Urinary bladder (tissue), 4 donors: Measurements from ENCODE around the gene TMEM179. TPM values are rescaled to one million over a fixed set of nuclear protein-coding genes. Genes with fewer than 3 reads are reported as not detected.
"Not testable (repeated sequence)": the region's sequence is repeated elsewhere in the genome, so short reads cannot be mapped to it uniquely, and the experiment has no call there.

ENCODE experiments used
- DNase-seq: peaks from one replicate; pipeline ENCODE4 v3.0.0-alpha.2; 2015; ENCODE audit errors: extremely low spot score
- H3K27ac ChIP-seq: one replicate; pipeline ENCODE4 v1.5.1; 2013; ENCODE audit warnings: low read depth, mild to moderate bottlenecking, moderate library complexity
- H3K36me3 ChIP-seq: one replicate; pipeline ENCODE4 v1.6.1; 2013; ENCODE audit warnings: mild to moderate bottlenecking, moderate library complexity; ENCODE audit not compliant: insufficient read depth
- H3K4me1 ChIP-seq: one replicate; pipeline ENCODE4 v1.6.1; 2013; ENCODE audit warnings: mild to moderate bottlenecking, moderate library complexity; ENCODE audit not compliant: insufficient read depth
- H3K4me3 ChIP-seq: one replicate; pipeline ENCODE4 v1.5.1; 2013; ENCODE audit warnings: low read depth, low read length
- WGBS: extraction: QIAGEN DNeasy Blood & Tissue Kit; methylation state at CpG from one replicate; pipeline ENCODE4 v1.1.7; 2013; 5-methylcytosine and 5-hydroxymethylcytosine counted together
- polyA plus RNA-seq: library from polyadenylated mRNA; stranded (reverse); fragments of 200-250 nt; gene quantifications from one replicate; pipeline ENCODE4 v1.2.3, GENCODE V29; 2013
- total RNA-seq: library from RNA; depleted of rRNA; stranded (reverse); fragments of >200 nt; gene quantifications from one replicate; pipeline ENCODE4 v1.2.3, GENCODE V29; 2014
- donor health status: healthy with polysubstance abuse.
- donor health status: healthy.

TMEM179 gene
- total and polyA plus RNA-seq, 2 donors = 1.9 to 3.0 TPM

- H3K36me3 ChIP-seq = no peaks in the 10 kb centered on the region
- H3K27ac ChIP-seq = no peak overlapping the region
- DNase-seq = no peak
- no peak overlapping the region for H3K4me3 ChIP-seq
- H3K4me1 ChIP-seq = no peaks in the 10 kb centered on the region
- WGBS = 60% methylated on average over 20 of the region's 20 CpGs
These were observed 22.6 kb downstream of the TMEM179 start for GRCh38 chr14:104582005-104582404.

- Histone ChIP-seq H3K36me3 (no peaks in the 10 kb centered on the region), H3K27ac (no peak overlapping the region), H3K4me3 (no peak overlapping the region), H3K4me1 (no peaks in the 10 kb centered on the region)
- DNase-seq = no peak
- WGBS = 72% methylated on average over 9 of the region's 9 CpGs
These were observed 23.1 kb downstream of the TMEM179 start for GRCh38 chr14:104581521-104581920.

GRCh38 chr14:104580961-104581360, 23.6 kb downstream of the TMEM179 start:
- Histone ChIP-seq H3K4me3 (no peak overlapping the region), H3K36me3 (no peaks in the 10 kb centered on the region), H3K27ac (no peak overlapping the region), H3K4me1 (no peaks in the 10 kb centered on the region)
- DNase-seq = no peak
- 46% methylated on average over 9 of the region's 9 CpGs for WGBS

DNA sequence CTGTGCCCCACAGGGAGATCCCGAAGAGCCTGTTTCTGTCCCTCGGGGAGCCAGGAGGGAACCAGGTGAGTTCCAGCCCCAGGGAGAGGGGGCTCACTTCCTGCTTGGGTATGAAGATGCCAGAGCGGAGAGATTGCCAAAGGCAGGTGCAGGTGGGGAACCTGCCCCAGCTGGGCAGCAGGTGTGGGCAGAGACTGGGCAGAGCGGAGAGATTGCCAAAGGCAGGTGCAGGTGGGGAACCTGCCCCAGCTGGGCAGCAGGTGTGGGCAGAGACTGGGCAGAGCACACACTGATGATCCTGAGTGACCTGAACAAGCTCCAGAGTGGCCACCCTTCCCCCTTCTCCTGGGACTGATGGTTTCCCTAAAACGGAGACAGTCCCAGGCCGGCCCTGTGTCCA, 24.6 kb downstream of the TMEM179 start:
- H3K36me3 ChIP-seq, H3K4me3 ChIP-seq, H3K27ac ChIP-seq, H3K4me1 ChIP-seq, DNase-seq: not testable (repeated sequence)
- WGBS = 84% methylated on average over 6 of the region's 6 CpGs

DNA sequence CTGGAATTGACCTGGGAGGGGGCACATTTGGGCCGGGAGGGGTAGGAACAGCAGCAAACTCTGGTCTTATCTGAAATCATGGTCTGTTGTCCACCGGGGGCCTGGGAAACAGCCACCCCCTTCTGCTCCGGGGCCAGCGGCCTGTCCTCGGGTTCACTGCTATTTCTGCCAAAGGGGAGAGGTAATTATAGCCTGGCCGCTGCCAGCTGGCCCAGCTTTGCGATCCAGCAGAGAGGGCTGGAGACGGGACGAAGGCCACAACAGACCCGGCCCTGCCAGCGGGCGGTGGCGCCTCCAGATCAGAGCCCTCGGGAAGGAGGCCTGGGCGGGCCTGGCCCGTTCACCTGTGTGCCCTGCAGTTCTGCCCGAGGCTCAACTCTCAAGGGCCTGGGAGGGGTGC, 25.1 kb downstream of the TMEM179 start, which contains the start of gene C14orf180:
C14orf180 (plus strand) TSS at position 258 of the 400 bp plus-strand sequence. CDS start 6,667 bp downstream, outside the sequence.
- no peak for DNase-seq
- Histone ChIP-seq H3K4me3 (no peak within 1 kb of the TSS), H3K4me1 (no peaks in the 10 kb centered on the region), H3K36me3 (no peaks in the 10 kb centered on the region), H3K27ac (no peak within 1 kb of the TSS)
- WGBS = 39% methylated on average over 17 of the region's 17 CpGs

DNA sequence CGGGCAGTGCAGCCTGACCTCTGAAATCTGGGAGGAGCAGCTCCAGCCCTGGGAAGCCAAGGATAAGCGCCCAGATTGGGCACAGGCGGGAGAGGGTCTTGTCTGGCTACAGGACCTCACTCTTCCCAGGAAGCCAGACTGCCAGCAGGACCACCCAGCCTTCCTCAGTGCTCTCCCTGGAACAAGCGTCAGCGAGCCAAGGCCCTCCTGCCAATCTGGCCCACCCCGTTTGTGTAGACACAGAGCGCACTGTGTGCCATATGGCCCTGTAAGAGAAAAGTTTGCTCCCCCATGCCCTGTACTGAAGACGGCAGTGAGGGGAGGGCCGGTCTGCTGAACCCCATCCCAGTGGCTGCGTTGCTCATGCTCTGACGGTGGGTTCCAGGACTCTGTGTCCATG, 26.3 kb downstream of the TMEM179 start:
- H3K4me1 ChIP-seq = no peaks in the 10 kb centered on the region

DNA sequence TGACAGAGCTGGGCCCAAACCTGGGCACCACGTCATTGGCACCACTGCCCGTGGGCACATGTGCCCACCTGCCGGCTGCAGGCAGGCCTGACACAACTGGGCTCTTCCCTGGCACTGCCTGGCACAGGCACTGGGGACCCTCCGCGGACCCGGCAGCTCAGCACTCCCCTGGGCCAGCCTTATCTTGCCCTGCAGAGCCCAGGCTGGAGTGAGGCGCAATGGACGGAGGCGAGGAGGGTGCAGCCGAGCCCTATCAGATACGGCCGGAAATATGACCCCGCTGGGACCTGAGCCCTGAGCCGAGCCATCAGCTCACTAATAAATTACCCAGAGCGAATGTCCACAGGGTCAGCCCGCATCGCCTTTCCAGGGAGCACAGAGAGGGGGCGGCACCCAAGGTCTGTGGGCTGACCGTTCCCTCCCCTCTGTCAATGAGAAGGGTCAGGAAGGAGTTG, 26.7 kb downstream of the TMEM179 start:
- H3K4me1 ChIP-seq = no peaks in the 10 kb centered on the region
- no peak overlapping the region for H3K4me3 ChIP-seq
- H3K27ac ChIP-seq = no peak overlapping the region
- no peak for DNase-seq
- H3K36me3 ChIP-seq = no peaks in the 10 kb centered on the region
- 69% methylated on average over 19 of the region's 19 CpGs for WGBS

More for the DNA sequence above, 26.3 kb downstream of the TMEM179 start:
- DNase-seq = no peak
- Histone ChIP-seq H3K27ac (no peak overlapping the region), H3K4me3 (no peak overlapping the region), H3K36me3 (no peaks in the 10 kb centered on the region)
- WGBS = 79% methylated on average over 11 of the region's 11 CpGs

- H3K4me3 ChIP-seq = no peak overlapping the region
- H3K4me1 ChIP-seq = no peaks in the 10 kb centered on the region
- H3K36me3 ChIP-seq = no peaks in the 10 kb centered on the region
- 72% methylated on average over 12 of the region's 12 CpGs for WGBS
- no peak for DNase-seq
- no peak overlapping the region for H3K27ac ChIP-seq
These were observed 27.1 kb downstream of the TMEM179 start for GRCh38 chr14:104577426-104577825.

GRCh38 chr14:104576970-104577332, 27.6 kb downstream of the TMEM179 start:
- H3K4me3 ChIP-seq = no peak overlapping the region
- H3K4me1 ChIP-seq = no peaks in the 10 kb centered on the region
- no peaks in the 10 kb centered on the region for H3K36me3 ChIP-seq
- no peak for DNase-seq
- no peak overlapping the region for H3K27ac ChIP-seq
- WGBS = 43% methylated on average over 9 of the region's 9 CpGs

DNA sequence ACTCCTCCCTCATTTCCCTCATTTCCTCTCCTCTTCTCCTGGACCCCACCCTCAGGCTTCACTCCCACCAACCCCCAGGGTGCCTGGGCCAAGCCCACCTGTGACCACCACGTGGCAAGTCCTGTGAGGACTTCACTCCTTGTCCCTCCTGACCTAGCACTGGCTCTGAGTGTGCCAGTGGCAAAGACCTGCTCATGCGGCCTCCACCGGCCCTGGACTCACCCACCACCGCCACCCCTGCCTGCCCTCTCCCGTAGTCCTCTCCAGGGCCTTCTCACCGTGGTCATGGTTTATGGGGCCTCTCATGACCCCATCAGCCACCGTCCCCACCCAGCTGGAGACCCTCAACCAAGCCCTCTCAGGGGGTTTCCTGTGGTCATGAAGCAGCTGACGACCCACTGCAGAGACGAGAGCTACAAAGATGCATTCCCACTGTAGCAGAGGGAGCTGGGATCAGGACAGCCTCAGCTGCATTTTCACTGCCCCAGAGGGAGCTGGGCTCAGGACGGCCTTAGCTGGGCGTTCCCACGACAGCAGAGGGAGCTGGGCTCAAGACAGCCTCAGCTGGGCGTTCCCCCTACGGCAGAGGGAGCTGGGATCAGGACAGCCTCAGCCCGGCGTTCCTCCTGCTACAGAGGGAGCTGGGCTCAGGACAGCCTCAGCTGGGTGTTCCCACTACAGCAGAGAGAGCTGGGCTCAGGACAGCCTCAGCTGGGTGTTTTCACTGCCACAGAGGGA, 28.2 kb downstream of the TMEM179 start:
- Histone ChIP-seq H3K4me1 (no peaks in the 10 kb centered on the region), H3K4me3 (no peak overlapping the region), H3K36me3 (no peaks in the 10 kb centered on the region), H3K27ac (no peak overlapping the region)
- DNase-seq = no peak
- 58% methylated on average over 16 of the region's 16 CpGs for whole genome bisulfite sequencing

DNA sequence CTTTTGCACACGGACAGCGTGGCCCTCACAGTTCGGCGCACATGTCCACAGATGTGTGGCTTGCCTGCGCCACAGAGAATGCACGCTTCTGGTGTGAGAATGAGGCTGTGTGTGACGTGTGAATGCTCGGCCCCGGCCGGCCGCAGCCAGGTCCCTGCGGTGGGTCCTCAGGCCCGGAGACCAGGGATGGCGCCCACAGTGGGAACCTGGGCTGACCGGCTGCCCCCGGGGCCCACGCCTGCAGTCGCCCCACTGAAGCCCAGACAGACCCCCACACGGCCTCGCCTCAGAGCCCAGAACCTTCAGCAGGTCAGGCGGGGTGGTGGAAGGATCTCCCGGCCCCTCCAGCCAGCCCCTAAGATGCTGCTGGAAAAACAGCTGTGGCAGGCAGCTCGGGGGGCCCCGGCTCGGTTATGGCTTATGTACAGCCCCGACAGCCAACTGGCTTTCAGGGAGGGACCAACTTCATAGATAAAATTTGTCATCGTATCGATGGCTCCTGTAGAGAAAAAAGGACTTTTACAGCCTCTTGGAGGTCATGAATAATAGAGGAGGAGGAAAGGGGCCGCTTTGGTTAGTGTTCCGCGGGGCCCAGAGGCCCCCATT, 29.5 kb downstream of the TMEM179 start:
- DNase-seq = no peak
- H3K4me3 ChIP-seq = no peak overlapping the region
- no peaks in the 10 kb centered on the region for H3K4me1 ChIP-seq
- no peak overlapping the region for H3K27ac ChIP-seq
- 82% methylated on average over 31 of the region's 31 CpGs for WGBS
- H3K36me3 ChIP-seq = no peaks in the 10 kb centered on the region

DNA sequence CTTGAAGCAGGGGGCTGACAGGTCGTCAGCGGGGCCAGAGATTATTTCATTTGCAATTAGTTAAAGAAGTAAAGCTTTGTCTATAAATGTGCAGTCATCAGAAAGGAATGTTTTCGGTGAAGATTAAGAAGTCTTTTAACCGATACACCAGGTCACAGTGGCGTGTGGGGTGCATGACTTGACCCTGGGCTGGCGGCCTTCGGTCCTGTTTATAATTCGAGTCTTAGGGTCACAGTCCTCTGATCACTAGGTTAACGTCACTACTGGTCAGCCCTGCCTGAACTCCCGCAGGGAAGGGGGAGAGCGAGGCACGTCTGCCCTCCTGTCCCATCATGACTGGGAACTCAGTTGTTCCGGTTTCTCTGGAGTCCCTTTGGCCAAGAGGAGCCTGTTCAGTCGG, 30.0 kb downstream of the TMEM179 start:
- DNase-seq = no peak
- Histone ChIP-seq H3K4me1 (no peaks in the 10 kb centered on the region), H3K36me3 (no peaks in the 10 kb centered on the region), H3K27ac (no peak overlapping the region), H3K4me3 (no peak overlapping the region)
- 72% methylated on average over 14 of the region's 14 CpGs for WGBS

DNA sequence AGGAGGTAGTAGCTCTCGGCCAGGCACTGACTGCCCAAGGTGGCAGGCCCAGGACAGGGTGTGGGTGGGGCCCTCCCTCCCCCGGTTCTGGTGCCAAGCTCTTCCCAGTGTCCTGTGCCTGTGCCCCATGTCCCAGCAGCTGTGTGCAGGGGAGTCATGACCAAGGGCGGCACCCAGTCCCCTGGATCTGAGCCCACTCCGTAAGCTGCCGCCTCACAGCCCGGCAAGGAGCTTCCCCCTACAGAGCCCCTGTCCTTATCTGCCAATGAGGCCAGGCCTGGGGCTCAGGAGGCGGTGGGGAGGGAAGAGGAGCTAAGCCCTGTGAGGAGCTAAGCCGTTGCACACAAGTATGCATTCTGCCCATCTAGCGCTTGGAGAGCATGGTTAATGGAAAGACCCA, 30.6 kb downstream of the TMEM179 start:
- no peak overlapping the region for H3K27ac ChIP-seq
- WGBS = 48% methylated on average over 9 of the region's 9 CpGs
- H3K36me3 ChIP-seq = no peaks in the 10 kb centered on the region
- H3K4me1 ChIP-seq = no peaks in the 10 kb centered on the region
- H3K4me3 ChIP-seq = no peak overlapping the region
- no peak for DNase-seq

GRCh38 chr14:104572668-104573067, 31.9 kb downstream of the TMEM179 start:
- no peak for DNase-seq
- Histone ChIP-seq H3K4me1 (no peaks in the 10 kb centered on the region), H3K36me3 (no peaks in the 10 kb centered on the region), H3K27ac (no peak overlapping the region), H3K4me3 (no peak overlapping the region)
- 92% methylated on average over 7 of the region's 7 CpGs for WGBS
